Stimulated activated CD4-positive, alpha-beta T cell treated with anti-CD3 and anti-CD28 coated beads, Interleukin-15, amount 100 ng/mL, for 48 hours (primary cell): ENCODE results near the gene FBXO3.
"Not testable (repeated sequence)": the region's sequence is repeated elsewhere in the genome, so short reads cannot be mapped to it uniquely, and the experiment has no call there.

ENCODE experiments used
- DNase-seq, 2 donors: peaks; one replicate each; pipeline ENCODE4 v3.0.0-alpha.2; 2020; ENCODE audit warnings: low read depth in 2 of 2

Gene FBXO3

DNA sequence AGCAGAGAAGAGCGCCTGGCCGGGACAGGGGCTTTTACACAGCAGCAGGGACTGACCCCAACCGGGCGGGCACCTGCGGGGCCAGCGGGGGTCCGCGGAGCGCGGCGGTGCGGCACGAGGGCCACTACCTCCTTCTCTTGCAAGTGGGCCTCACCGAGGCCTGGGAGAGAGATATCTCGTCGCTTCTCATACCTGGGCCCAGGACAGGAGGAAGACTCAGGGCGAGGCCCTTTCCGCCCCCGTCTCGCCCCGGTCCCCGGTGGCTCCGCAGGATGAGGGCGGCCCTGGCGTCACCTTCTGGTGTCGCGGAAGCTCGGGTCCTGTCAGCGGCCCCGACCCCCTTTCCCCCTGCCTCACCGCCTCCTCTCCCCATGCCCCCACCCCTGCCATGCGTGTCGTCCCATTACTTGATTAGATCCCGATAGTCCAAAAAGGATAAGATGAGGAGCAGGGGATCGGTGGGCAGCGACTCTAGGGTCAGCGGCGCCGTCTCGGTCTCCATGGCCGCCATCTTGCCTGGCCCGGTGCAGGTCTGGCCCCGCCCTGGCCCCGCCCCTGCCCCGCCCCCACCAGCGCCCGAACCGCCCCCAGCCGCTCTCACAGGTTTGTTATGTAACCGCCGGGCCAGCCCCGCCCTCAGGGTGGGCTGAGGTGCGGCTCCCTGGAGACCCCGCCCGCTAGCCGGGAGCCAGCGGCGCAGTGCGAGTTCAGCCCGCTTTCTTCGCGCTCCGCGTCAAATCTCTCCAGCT lies at the start of gene FBXO3:
Gene FBXO3 (minus strand): TSS at position 534 of the 749 bp plus-strand sequence. CDS start 23 bp downstream, at position 511.
- peak; percentile 53 to 65 for DNase-seq

- DNase-seq = not testable (repeated sequence)
These were observed 48.7 kb upstream of the FBXO3 start for GRCh38 chr11:33822981-33823380.

DNA sequence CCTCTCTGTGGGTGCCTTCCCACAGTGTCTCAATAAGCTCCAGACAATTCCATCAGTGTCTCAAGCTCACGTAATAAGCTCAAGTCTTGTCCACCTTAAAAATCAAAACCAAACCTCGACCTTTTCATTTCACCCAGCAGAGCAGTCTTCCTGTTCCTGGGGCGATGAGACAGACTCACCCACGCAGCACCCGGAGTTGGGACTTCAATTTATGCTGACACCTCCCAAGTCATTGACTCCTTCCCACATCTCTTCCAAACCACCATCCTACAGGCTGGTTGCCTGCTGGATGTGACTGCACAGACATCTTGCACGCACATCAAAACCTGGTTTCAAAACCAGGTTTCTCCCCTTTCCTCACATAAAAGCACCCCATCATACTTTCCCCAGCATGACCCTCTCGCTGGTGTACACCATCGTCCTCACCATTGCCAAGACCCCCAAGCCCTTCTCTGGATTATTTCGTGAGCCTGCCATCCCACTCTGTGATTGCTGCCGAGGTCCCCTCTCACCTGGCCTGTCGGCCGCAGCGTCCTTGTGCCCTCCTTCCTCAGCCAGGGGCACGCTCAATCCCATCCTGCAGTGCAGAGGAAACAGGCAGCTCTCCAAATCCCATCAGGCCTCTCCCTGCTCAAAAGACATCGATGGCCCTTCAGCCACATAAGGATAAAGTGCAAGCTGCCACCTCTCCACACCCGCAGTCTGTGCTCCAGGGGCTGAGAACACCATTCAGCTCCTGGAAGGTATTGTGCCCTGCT lies 45.1 kb upstream of the FBXO3 start:
- no peak for DNase-seq

DNA sequence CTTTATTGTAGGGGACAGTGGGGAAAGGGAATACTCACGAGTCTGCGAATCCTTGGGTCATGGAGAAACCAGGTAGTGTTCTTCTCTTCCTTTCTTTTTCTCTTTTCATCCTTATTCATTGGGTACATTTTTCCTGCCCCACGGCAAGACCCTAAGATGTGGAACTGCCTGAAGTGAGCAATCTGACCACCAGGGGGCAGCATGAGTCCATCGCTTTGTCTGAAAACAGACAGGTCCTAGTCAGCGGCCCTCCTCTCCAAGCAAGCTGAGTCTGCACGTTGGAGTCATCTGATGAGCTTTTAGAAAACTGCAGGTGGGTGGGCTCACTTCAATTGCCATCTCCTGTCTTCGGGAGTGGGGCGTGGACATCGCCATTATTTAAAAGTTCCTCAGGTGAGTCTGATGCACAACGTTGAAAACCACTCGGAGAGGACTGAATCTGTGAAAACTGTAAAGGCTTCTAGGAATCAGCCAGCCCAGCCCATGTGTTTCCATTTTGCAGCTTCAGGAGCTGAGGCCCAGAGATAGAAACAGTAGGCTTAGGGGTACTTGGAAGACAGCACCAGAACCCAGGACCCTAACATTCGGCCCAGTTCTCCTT lies 34.0 kb upstream of the FBXO3 start:
- DNase-seq = peak; percentile 68 to 81

GRCh38 chr11:33804471-33804870 lies 30.2 kb upstream of the FBXO3 start:
- DNase-seq = no peak

DNA sequence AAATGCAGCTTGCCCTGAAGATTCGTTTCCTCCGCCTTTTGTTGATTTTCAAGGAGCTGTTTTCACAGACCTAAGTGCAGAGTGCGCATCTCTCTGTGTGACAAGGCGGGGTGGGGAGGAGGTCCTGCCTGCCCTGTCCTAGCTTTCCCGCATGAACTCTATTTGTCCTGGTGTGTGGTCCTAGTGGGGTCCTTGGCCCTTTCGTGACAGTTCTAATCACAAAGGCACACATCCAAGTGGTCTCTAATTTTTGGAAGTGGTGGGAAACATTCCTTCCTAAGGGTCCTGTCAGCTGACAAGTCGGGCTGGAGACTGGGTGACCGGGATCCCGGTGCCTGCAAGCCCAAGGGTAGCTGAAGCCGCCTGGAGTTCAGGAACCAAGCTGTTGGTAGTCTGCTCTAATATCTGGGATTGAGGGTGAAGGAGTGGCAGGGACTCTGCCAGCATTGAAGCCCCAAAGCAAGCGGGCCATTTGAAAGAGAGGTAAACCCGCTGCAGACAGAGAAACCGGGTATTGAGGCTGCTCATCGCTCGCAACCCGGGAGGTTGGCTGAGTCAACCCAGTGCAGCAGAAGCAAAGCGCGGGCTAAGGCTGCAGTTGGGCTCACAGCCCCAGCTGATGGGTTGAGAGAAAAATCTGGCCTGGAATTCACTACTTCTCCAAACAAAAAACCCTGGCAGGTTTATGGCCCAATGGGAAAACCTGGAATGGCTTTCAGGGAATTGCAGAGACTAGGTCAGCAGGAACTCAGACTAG lies 28.1 kb upstream of the FBXO3 start:
- DNase-seq = peak; percentile 15 to 16

DNA sequence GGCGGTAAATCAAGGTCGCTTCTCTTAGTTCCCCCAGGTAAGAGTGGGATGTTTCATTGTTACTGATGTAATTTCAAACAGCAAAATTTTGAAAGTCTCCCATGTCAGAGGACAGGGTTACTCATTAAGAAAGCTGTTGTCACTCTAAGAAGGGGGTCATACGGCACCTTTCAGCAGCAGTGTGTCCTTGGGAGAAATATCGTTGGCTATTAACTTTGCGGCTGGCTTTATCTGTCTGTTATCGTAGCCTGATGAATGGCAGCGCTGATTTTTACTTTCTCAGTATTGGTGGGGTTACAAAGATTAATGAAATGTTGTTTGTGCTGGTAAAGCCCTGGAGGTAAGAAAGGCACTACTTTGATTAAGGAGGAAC lies 27.5 kb upstream of the FBXO3 start:
- no peak for DNase-seq

DNA sequence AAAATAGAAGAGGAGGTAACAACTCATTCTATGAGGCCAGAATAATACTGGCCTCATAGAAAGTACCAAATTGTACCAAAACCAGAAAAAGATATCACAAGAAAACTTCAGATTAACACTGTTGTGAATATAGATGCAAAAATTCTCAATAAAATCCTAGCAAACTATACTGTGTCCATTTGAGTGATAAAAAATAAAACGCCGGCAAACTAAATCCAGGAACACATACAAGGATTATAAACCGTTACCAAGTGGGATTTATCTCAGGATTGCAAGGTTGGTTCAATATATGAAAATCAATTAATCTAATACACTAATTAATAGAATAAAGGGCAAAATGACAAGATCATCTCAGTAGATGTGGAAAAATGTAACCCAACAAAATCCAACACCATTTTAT lies 23.6 kb upstream of the FBXO3 start:
- no peak for DNase-seq

- no peak for DNase-seq
These were observed 15.7 kb upstream of the FBXO3 start for GRCh38 chr11:33790040-33790439.

DNA sequence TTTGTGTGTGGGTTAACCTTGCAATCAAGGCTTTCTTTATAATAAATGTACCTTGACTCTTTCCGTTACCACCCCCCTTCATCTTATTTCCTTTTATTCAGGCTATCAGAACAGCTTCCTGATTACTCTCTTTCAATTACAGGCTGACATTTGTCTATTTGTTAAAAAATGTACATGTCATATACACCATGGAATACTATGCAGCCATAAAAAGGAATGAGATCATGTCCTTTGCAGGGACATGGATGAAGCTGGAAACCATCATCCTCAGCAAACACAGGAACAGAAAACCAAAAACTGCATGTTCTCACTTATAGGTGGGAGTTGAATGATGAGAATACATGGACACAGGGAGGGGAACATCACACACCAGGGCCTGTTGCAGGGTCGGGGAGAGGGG lies 13.8 kb upstream of the FBXO3 start:
- DNase-seq = not testable (repeated sequence)

DNA sequence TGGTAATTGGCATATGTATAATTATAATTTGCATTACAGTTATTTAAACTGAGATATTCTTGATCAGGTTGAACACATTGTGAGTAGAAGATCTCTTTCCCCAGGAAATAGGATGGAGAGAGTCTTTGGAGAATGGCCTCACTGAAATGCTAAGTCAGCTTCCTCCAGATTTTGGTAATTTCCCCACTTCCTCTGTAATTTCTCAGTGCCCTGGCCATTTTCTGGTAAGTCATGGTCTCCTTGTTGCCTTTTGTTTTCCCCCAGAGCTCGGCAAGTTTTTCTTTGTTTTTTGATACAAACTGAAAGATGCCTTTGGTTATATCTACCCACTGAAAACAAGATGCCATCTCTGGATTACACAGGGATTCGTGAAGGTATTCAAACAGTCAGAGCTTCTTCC lies 12.8 kb upstream of the FBXO3 start:
- no peak for DNase-seq

GRCh38 chr11:33785609-33786008 lies 11.3 kb upstream of the FBXO3 start:
- no peak for DNase-seq

DNA sequence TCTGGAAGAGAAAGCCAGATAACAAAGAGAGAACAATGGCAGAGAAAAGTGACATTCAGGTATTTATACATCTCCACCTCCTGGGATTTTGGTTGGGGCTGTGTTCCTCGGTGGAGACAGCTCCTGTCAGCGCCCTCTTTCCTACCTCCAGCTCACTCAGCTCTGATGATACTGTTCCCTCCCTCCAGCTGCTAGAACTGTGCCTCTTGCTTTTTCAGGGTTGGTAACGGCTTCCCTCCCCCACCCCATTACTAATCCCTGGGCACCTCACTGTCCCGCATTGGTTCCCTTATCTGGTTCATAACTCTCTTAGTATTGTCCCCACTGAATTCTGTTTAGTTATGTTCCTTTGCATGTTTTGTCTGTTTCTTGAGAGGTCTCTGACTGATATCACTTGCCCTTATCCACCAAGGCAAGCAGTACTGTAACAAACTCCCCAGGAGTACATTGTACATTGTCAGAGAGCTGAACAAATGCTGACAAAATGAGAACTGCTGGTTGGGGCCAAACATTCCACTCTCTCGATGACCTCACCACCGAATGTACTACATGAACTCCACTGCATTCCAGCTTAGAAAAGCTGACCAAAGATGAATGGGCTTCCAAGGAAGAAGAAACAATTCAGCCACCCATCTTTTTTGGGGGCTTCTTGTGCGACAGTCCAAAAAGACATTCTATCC lies 5.7 kb upstream of the FBXO3 start:
- no peak for DNase-seq

- no peak for DNase-seq
These were observed 4.4 kb upstream of the FBXO3 start for GRCh38 chr11:33778675-33779074.

DNA sequence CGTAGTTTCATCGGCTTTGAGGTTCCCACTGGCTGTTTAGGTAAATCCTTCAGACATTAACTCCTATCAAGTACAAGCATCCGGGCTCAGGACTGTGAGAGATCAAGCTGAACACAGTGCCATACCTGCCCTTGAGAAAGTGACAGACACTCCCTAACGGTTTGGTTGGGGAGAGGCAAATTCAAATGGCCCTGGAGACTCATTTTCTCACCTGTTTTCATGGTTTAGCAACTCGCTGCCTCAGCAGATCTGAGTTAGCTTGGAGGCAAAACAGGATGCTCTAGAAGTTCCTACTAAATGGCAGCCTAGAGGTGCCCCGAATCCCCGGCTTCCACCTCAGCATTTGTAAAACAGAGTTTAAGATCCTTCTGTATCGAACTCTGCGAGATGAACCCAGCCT lies 3.6 kb upstream of the FBXO3 start:
- no peak for DNase-seq

GRCh38 chr11:33775832-33776470 lies 1.6 kb upstream of the FBXO3 start:
- no peak for DNase-seq

DNA sequence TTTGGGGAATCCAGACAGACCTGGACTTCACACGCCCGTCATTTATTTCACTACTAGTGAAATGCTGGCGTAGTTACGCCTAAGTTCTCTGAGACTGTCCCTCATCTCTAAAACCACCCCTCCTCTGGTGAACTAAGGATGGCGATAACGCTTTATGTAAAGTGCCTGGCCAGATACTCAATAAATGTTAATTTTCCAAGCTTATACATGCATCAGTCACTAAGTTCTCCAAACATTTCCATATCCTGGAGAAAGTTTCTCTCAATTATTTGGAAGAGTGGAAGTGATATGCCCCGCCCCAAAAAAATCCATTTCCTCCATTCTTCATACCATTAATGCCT lies 1.1 kb upstream of the FBXO3 start:
- no peak for DNase-seq

DNA sequence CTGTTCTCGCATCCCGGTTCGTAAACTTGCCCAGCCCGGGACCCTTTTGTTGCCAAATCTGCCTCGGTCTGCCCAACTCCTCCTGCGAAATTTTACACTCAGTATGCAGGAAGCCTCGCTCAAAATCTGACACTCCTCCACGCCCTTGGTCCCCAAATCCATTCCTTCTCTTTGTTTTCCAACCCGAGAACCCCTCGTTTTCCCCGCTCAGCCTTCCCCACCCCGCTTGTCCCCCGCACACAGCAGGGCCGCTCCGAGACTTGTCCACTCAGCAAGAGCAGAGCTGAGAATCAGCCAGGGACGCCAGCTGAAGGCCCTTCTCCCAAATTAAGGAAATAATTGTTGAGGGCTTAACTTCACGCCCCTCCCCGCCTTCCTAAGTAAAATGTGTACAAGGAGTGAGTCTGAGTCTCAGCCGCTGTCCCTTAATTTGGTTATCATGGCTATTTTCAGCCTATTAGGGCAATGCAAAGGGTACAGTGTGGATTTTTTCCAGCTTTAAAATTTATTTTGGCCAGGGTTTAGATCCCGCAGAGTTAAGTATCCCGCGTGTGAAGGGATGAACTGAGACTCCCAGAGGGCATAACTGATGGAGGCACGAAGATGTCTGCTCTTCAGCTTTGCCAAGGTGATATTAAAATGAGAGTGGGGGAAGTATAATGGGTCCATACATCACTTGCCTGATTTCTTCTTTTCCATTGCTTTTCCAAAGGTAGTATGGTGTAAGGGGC lies 581 bp upstream of the FBXO3 start:
- DNase-seq = no peak

DNA sequence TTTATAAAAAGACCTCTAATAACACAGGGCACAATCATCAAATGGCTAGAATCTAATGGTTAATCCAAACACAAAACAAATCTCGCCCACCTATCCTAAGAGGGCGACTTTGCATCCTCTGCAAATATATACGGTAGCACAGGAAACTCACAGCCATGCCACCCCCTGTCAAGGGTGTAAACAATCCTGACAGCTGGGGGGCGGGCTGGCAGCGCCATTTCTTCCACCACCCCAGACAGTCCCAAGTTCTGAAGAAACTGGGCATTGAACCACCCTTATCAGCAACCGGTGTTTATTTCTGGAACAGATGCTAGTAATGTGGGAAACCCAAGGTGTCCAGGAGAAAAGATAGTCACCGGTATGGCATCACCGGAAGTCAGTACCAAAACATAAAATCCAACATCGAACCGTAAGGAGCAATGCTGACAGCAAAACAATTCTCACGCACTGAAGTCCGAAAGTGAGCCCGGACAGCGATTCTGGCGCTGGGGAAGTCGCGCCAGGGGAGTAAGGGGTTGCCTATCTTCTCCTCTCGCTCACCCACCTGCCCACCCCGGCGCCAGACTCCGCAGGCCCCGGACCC lies 825 bp downstream of the FBXO3 start:
- no peak for DNase-seq

DNA sequence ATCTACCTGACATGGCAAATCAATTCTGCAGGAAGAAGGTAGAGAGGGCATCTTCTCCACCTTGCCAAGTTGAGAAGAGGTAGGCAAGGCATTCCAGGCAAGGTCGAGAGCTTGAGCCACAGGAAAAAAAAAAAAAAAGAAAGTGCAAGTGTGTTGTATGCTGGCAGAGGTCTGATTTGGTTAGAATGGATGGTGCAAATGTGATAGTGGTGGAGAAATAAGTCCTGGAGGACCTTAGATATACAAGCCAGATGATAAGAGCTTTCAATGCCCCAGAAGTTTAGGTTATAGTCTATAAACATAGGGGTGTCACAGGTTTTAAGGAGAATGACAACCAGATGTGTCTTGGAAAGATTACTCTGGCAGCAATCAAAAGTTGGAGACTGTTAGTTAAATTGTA lies 1.4 kb downstream of the FBXO3 start:
- DNase-seq = no peak
